ENCODE results near the gene PGAM5.

PGAM5 gene

GRCh38 chr12:132719141-132719953 lies 8.7 kb downstream of the PGAM5 start:
- no peak for DNase-seq (ENCODE audit: low read depth in 2 of 2, low spot score in 1 of 2)

- no peak for DNase-seq (ENCODE audit: low read depth in 2 of 2, low spot score in 1 of 2)
Measured at GRCh38 chr12:132719954-132720324, 9.3 kb downstream of the PGAM5 start.

- DNase-seq (ENCODE audit: low read depth in 2 of 2, low spot score in 1 of 2) = no peak
Measured at GRCh38 chr12:132720606-132721345, 10.1 kb downstream of the PGAM5 start.

GRCh38 chr12:132723015-132723763 lies 12.5 kb downstream of the PGAM5 start:
- DNase-seq (ENCODE audit: low read depth in 2 of 2, low spot score in 1 of 2) = no peak

GRCh38 chr12:132723764-132724140 lies 13.1 kb downstream of the PGAM5 start:
- DNase-seq (ENCODE audit: low read depth in 2 of 2, low spot score in 1 of 2) = no peak

GRCh38 chr12:132724506-132725241 lies 14.0 kb downstream of the PGAM5 start:
- no peak for DNase-seq (ENCODE audit: low read depth in 2 of 2, low spot score in 1 of 2)

- DNase-seq (ENCODE audit: low read depth in 2 of 2, low spot score in 1 of 2) = no peak
Measured at GRCh38 chr12:132726386-132726785, 15.7 kb downstream of the PGAM5 start.

GRCh38 chr12:132727091-132727794 lies 16.6 kb downstream of the PGAM5 start:
- DNase-seq (ENCODE audit: low read depth in 2 of 2, low spot score in 1 of 2) = no peak

- no peak for DNase-seq (ENCODE audit: low read depth in 2 of 2, low spot score in 1 of 2)
Measured at GRCh38 chr12:132728502-132728901, 17.9 kb downstream of the PGAM5 start.

GRCh38 chr12:132729541-132730320 lies 19.1 kb downstream of the PGAM5 start:
- DNase-seq (ENCODE audit: low read depth in 2 of 2, low spot score in 1 of 2) = no peak

GRCh38 chr12:132730353-132730752 lies 19.7 kb downstream of the PGAM5 start:
- no peak for DNase-seq (ENCODE audit: low read depth in 2 of 2, low spot score in 1 of 2)

- no peak for DNase-seq (ENCODE audit: low read depth in 2 of 2, low spot score in 1 of 2)
Measured at GRCh38 chr12:132731574-132731973, 20.9 kb downstream of the PGAM5 start.

GRCh38 chr12:132734206-132734605 lies 23.6 kb downstream of the PGAM5 start:
- DNase-seq (ENCODE audit: low read depth in 2 of 2, low spot score in 1 of 2) = no peak

GRCh38 chr12:132735496-132735895 lies 24.9 kb downstream of the PGAM5 start:
- DNase-seq (ENCODE audit: low read depth in 2 of 2, low spot score in 1 of 2) = no peak

GRCh38 chr12:132736378-132736777 lies 25.7 kb downstream of the PGAM5 start:
- no peak for DNase-seq (ENCODE audit: low read depth in 2 of 2, low spot score in 1 of 2)

GRCh38 chr12:132736913-132737312 lies 26.3 kb downstream of the PGAM5 start:
- DNase-seq (ENCODE audit: low read depth in 2 of 2, low spot score in 1 of 2) = no peak

- no peak for DNase-seq (ENCODE audit: low read depth in 2 of 2, low spot score in 1 of 2)
Measured at GRCh38 chr12:132739600-132740312, 29.1 kb downstream of the PGAM5 start.

- no peak for DNase-seq (ENCODE audit: low read depth in 2 of 2, low spot score in 1 of 2)
Measured at GRCh38 chr12:132740313-132740646, 29.6 kb downstream of the PGAM5 start.

- no peak for DNase-seq (ENCODE audit: low read depth in 2 of 2, low spot score in 1 of 2)
Measured at GRCh38 chr12:132740652-132741051, 30.0 kb downstream of the PGAM5 start.

Measured in stimulated activated CD8-positive, alpha-beta memory T cell treated with anti-CD3 and anti-CD28 coated beads, Interleukin-4, amount 100 ng/mL, for 4 hours (primary cell).